ENCODE results near the gene HABP2. TPM values are rescaled to one million over a fixed set of nuclear protein-coding genes. Genes with fewer than 3 reads are reported as not detected.

Gene HABP2
- total RNA-seq, 4 donors from 2014 or later: under 0.01 to 0.09 TPM; not detected in 2

DNA sequence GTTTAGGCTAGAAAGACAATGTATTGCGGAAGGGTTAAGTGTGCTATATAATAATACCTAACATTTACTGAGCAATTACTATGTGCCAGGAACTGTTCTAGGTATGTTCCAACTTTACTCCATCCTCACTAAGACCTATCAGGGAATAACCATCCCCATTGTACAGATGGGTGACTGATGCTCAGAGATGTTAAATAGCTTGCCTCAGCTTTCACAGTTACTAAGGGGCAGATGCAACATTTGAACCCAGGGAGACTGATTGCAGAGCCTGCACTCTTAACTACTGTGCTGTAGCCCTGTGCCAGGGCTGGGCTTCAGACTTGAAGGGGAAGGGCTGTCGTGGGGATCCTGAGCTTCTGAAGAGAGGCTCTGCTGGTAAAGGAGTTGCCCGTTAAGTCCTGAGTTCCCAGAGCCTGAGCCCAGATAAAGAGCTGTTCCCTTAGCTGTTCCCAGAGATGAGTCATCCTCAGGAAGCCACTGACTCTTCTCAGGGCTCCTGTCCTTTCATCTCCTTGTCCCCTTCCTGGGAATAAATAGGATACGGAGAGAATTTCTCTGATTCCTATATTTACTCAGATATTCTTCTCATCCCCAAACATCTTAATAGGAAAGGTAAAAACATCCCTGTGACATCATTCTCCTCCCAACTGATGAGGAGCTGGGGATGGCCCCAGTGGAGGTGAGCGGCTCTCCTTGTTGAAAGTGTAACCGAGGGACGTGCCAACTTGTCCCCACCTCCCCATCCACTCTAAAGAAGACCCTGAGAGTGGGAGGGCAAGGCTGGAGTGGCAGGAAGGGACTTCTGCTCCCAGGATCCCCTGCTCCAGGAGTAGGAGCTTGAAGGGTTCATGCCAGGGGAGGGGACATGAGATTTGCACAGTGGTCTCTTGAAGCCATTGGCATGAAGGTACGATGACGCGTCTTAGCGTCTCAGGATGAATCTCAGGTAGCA is 28.0 kb upstream of the HABP2 start:
- 77 to 91% methylated on average over 9 to 11 of the region's 11 CpGs for WGBS, 2 donors
- no peak overlapping the region for H3K27ac ChIP-seq
- no peak for TF ChIP-seq POLR2A (IDR thresholded peaks at IDR 0.05)
- TF ChIP-seq, protein P1, sequence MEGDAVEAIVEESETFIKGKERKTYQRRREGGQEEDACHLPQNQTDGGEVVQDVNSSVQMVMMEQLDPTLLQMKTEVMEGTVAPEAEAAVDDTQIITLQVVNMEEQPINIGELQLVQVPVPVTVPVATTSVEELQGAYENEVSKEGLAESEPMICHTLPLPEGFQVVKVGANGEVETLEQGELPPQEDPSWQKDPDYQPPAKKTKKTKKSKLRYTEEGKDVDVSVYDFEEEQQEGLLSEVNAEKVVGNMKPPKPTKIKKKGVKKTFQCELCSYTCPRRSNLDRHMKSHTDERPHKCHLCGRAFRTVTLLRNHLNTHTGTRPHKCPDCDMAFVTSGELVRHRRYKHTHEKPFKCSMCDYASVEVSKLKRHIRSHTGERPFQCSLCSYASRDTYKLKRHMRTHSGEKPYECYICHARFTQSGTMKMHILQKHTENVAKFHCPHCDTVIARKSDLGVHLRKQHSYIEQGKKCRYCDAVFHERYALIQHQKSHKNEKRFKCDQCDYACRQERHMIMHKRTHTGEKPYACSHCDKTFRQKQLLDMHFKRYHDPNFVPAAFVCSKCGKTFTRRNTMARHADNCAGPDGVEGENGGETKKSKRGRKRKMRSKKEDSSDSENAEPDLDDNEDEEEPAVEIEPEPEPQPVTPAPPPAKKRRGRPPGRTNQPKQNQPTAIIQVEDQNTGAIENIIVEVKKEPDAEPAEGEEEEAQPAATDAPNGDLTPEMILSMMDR (IDR thresholded peaks at IDR 0.05): no peak
- no peaks in the 10 kb centered on the region for H3K36me3 ChIP-seq
- H3K9me3 ChIP-seq: no peaks in the 10 kb centered on the region
- peaks cover 0 to 8% (median 0%) of the 10 kb centered on the region in 3 donors for H3K4me1 ChIP-seq
- intact Hi-C loops (cut with DNase I): no loop called here
- peaks cover 0 to 5% (median 0%) of the 10 kb centered on the region in 4 donors for H3K27me3 ChIP-seq
- H3K4me3 ChIP-seq: no peak overlapping the region
- DNase-seq: no peak

DNA sequence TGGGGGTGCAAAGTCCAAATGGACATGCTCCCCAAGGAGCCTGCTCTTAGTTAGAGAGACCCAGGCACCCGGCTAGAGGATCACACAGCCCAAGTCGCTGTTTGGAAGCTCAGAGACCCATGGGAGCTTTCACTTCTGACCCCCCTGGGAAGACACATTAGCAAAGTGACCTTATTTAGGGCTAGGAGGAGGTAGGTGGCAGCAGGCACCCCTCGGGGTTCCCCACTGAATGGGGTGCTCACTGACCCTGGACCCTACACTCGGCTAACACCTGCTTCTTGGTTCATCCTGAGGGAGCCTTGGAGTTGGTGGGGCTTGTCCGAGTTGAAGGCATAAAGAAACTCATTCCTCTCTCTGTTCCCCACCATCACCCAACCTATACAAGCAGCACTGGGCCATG is 27.1 kb upstream of the HABP2 start:
- Histone ChIP-seq H3K4me1 (peaks cover 0 to 4% (median 0%) of the 10 kb centered on the region in 3 donors), H3K9me3 (no peaks in the 10 kb centered on the region), H3K27me3 (peaks cover 0 to 5% (median 0%) of the 10 kb centered on the region in 4 donors), H3K27ac (no peak overlapping the region), H3K4me3 (no peak overlapping the region), H3K36me3 (no peaks in the 10 kb centered on the region)
- DNase-seq: no peak
- TF ChIP-seq, protein P1 (IDR thresholded peaks at IDR 0.05): no peak
- TF ChIP-seq POLR2A (IDR thresholded peaks at IDR 0.05): no peak
- WGBS, 2 donors: 53 to 83% methylated on average over 2 to 3 of the region's 5 CpGs
- intact Hi-C loops (cut with DNase I): no loop called here

DNA sequence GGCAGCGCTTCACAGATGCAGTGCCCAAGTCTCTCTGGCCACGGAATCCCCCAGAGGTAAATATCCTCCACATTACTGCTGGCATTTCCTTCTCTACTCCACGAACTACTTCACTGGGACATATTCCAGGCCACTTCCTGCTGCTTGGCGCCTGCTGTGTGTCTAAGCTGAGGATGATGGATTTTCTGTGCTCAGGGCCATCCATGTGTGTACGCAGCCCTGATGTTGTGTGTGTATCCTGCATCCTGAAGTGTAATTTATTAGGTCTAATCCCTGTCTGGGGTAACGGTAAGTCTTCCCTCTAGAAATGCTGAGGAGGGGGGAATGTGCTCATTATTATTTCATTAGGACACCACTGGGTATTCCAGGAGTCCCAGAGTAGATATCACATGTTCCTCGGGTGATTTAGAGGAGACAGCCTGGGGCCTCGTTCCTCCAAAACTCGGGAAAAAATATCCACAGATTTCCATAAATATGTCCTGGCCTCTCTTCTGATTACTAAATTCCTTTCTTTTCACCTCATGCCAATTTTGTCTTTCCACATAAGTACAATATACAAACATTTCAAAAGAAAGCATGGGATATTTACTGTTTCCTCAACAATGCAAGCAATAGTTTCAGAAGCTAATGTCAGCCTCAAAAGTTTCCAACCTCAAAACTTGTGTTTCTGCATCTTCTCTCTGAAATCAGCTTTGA is 25.5 kb upstream of the HABP2 start:
- 41 to 56% methylated on average over 9 of the region's 9 CpGs for WGBS, 2 donors

DNA sequence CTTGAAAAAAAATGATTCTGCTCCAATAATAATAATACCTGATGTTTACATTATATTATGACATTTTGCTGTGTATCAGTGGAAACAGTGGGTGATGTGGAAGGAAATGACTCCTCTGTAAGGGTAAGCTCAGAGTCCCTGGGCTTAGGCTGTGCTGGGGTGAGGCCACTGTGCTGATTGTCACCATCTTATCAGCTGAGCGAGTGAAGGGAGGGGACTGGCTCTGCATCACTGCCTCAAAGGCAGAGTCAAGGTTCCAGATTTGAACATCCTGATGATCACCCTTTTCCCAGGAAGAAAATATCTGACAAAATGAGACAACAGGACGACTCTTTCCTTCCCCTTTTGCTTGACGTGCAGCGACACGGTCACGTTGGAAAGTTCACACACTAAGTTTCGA is 24.0 kb upstream of the HABP2 start:
- TF ChIP-seq, protein P1 (IDR thresholded peaks at IDR 0.05): no peak
- TF ChIP-seq POLR2A (IDR thresholded peaks at IDR 0.05): no peak
- 65 to 91% methylated on average over 7 of the region's 7 CpGs for WGBS, 2 donors
- Histone ChIP-seq H3K27ac (no peak overlapping the region), H3K4me3 (no peak overlapping the region), H3K27me3 (peaks cover 0 to 5% (median 0%) of the 10 kb centered on the region in 4 donors), H3K4me1 (no peaks in the 10 kb centered on the region), H3K36me3 (no peaks in the 10 kb centered on the region), H3K9me3 (no peaks in the 10 kb centered on the region)
- intact Hi-C loops (cut with DNase I): no loop called here
- DNase-seq: no peak

More for the DNA sequence above, 25.5 kb upstream of the HABP2 start:
- no peak overlapping the region for H3K4me3 ChIP-seq
- no peaks in the 10 kb centered on the region for H3K9me3 ChIP-seq
- intact Hi-C loops (cut with DNase I): no loop called here
- DNase-seq: no peak
- H3K27ac ChIP-seq: no peak overlapping the region
- no peaks in the 10 kb centered on the region for H3K4me1 ChIP-seq
- no peaks in the 10 kb centered on the region for H3K36me3 ChIP-seq
- H3K27me3 ChIP-seq: peaks cover 0 to 5% (median 0%) of the 10 kb centered on the region in 4 donors
- TF ChIP-seq, protein P1 (IDR thresholded peaks at IDR 0.05): no peak

DNA sequence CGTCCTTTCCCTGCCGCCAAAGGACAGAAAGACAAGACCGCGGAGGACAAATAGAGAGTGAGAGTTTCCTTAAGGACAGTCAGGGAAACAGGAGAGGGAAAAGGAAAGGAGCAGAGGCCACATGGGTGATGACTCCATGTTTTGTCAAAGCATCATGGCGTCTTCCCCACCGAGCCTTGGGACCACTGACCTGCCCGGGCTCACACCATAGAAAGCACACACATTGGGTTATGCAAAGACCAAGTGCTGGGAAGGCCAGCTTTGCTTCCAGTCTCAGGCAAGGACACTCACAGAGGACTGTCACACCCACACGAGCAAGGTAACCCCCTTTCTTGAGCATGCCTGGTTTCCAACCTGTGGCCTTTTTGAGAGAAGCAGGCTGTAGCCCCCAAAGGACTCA is 23.3 kb upstream of the HABP2 start:
- no peaks in the 10 kb centered on the region for H3K36me3 ChIP-seq
- DNase-seq: no peak
- H3K4me1 ChIP-seq: no peaks in the 10 kb centered on the region
- no peak overlapping the region for H3K27ac ChIP-seq
- H3K27me3 ChIP-seq: peaks cover 0 to 5% (median 0%) of the 10 kb centered on the region in 4 donors
- no peaks in the 10 kb centered on the region for H3K9me3 ChIP-seq
- H3K4me3 ChIP-seq: no peak overlapping the region
- WGBS, 2 donors: 81 to 93% methylated on average over 7 of the region's 8 CpGs
- intact Hi-C loops (cut with DNase I): no loop called here
- TF ChIP-seq, protein P1 (IDR thresholded peaks at IDR 0.05): no peak
- TF ChIP-seq POLR2A (IDR thresholded peaks at IDR 0.05): no peak
